Adrenal gland (tissue), 12 donors: ENCODE measurements around the gene UVRAG. TPM values are rescaled to one million over a fixed set of nuclear protein-coding genes. Genes with fewer than 3 reads are reported as not detected.

Source experiments
- DNase-seq, 7 donors: peaks; one replicate each; pipeline ENCODE4 v3.0.0-alpha.2; 2019 to 2020
- H3K27ac ChIP-seq, 5 donors: fragments of 200-600 bp; sonication (generic) in 4 of 5; 1 replicate in 3 of 5; 2 replicates in 2 of 5; pipeline versions ENCODE4 v1.5.1 to v1.8.0; 2016 to 2020; ENCODE audit warnings: mild to moderate bottlenecking in 1 of 5
- H3K27me3 ChIP-seq: fragments of 200-600 bp; 2 replicates; pipeline ENCODE4 v1.8.0; 2021
- H3K36me3 ChIP-seq, 2 donors: fragments of 200-600 bp; replicated peaks in 1 of 2; 1 replicate in 1 of 2; 2 replicates in 1 of 2; pipeline versions ENCODE4 v1.5.1 to v1.8.0; 2018 to 2022
- H3K4me1 ChIP-seq, 2 donors: fragments of 200-600 bp; replicated peaks in 1 of 2; 1 replicate in 1 of 2; 2 replicates in 1 of 2; pipeline versions ENCODE4 v1.5.1 to v1.8.0; 2018 to 2021
- H3K4me3 ChIP-seq, 4 donors: fragments of 200-600 bp; sonication (generic) in 3 of 4; one replicate each; pipeline ENCODE4 v1.5.1; 2016 to 2018
- H3K9me3 ChIP-seq, 3 donors: fragments of 200-600 bp; sonication (generic) in 1 of 3; replicated peaks in 1 of 3; 1 replicate in 2 of 3; 2 replicates in 1 of 3; pipeline versions ENCODE4 v1.5.1 to v1.8.0; 2016 to 2021
- POLR2A ChIP-seq, 2 donors: fragments of 450-650 bp; IDR thresholded peaks; one replicate each; pipeline ENCODE4 v1.6.1; 2017; ENCODE audit warnings: antibody characterized with exemption in 2 of 2, mild to moderate bottlenecking in 2 of 2, moderate library complexity in 1 of 2
- WGBS, 4 donors: extraction: QIAGEN DNeasy Blood & Tissue Kit in 2 of 4; methylation state at CpG; one replicate each; pipeline versions ENCODE4 v1.1.5 to v1.1.7; 2013 to 2017; 5-methylcytosine and 5-hydroxymethylcytosine counted together
- intact Hi-C, 2 donors: fragments of 100-400 bp; cut with DNase I; formaldehyde crosslinking; loops; one replicate each; pipeline versions ENCODE4 v1.14.1 to v1.15.0; 2022 to 2023
- polyA plus RNA-seq, 3 donors: library from polyadenylated mRNA; stranded (reverse); fragments of 200-250 nt in 2 of 3; fragments of 350-450 nt in 1 of 3; fragmentation: Illumina TruSeq in 1 of 3; extraction: RNeasy Lipid Tissue Mini Kit (QIAGEN cat#74804) in 1 of 3; gene quantifications; one replicate each; pipeline ENCODE4 v1.2.3, GENCODE V29; 2013 to 2014
- total RNA-seq, 9 donors: library from RNA; depleted of rRNA in 4 of 9; stranded (reverse); fragments of >200 nt in 4 of 9; fragments of 120-200 nt in 1 of 9; fragmentation: NEBNext Ultra II Directional in 1 of 9; extraction: Animal tissue kit (Norgen Biotek cat#: 25700) in 1 of 9; gene quantifications; one replicate each; pipeline versions ENCODE4 v1.1.0 to v1.2.4, GENCODE V29; 2013 to 2023
- TF ChIP-seq, protein P1 (sequence below), 6 experiments: fragments of 450-650 bp in 4 of 6; fragments of 200-600 bp in 2 of 6; sonication (generic) in 1 of 6; IDR thresholded peaks; 1 replicate in 5 of 6; 2 replicates in 1 of 6; pipeline versions ENCODE4 v1.5.1 to v1.8.0; 2016 to 2021; ENCODE audit warnings: antibody characterized with exemption in 6 of 6, mild to moderate bottlenecking in 2 of 6, moderate library complexity in 1 of 6
- donor health status: healthy with polysubstance abuse.
- donor health status: Bipolar disorder and iron deficiency.
- donor health status: DM: yes; HTN: yes; CAD: no.
- donor health status: DM: no; HTN: no; CAD: no.
- donor health status: DM: no; HTN: no; CAD: no.
- donor health status: DM: yes; HTN: yes; CAD: no.

UVRAG gene
- total and polyA plus RNA-seq, 12 donors, result 10.9 to 61.4 (median 28.5) TPM

GRCh38 chr11:76090174-76090573 is 275.2 kb downstream of the UVRAG start:
- WGBS, 4 donors, result 92 to 100% (median 99%) methylated on average over 2 of the region's 2 CpGs
- Histone ChIP-seq H3K9me3 (peaks cover 0 to 7% (median 0%) of the 10 kb centered on the region in 3 donors), H3K27ac (no peak overlapping the region), H3K4me3 (no peak overlapping the region), H3K36me3 (no peaks in the 10 kb centered on the region), H3K27me3 (no peaks in the 10 kb centered on the region), H3K4me1 (peaks cover 16 to 17% of the 10 kb centered on the region in 2 donors)
- intact Hi-C loops, result no loop called here
- DNase-seq, result no peak
- TF ChIP-seq, protein P1, sequence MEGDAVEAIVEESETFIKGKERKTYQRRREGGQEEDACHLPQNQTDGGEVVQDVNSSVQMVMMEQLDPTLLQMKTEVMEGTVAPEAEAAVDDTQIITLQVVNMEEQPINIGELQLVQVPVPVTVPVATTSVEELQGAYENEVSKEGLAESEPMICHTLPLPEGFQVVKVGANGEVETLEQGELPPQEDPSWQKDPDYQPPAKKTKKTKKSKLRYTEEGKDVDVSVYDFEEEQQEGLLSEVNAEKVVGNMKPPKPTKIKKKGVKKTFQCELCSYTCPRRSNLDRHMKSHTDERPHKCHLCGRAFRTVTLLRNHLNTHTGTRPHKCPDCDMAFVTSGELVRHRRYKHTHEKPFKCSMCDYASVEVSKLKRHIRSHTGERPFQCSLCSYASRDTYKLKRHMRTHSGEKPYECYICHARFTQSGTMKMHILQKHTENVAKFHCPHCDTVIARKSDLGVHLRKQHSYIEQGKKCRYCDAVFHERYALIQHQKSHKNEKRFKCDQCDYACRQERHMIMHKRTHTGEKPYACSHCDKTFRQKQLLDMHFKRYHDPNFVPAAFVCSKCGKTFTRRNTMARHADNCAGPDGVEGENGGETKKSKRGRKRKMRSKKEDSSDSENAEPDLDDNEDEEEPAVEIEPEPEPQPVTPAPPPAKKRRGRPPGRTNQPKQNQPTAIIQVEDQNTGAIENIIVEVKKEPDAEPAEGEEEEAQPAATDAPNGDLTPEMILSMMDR (IDR thresholded peaks at IDR 0.05), result no peak
- TF ChIP-seq POLR2A (IDR thresholded peaks at IDR 0.05), result no peak

DNA sequence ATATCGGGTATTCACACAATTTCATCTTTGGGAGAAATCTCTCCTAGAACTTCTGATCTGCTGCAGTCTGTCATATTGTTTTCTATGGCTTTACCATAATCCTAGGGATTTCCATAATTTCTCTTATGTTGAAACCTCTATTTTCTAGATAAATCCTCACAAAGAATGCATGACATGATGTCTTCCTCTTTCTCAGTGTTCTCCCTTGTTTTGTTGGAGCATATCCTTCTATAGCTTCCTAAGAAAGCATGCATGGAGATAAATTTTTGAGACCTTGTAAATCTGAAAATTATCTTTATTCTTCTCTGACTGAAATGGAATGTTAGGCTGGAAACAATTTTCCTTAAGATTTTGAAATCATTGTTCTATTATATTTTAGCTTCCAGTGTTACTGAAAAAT is 275.8 kb downstream of the UVRAG start:
- Histone ChIP-seq H3K36me3 (no peaks in the 10 kb centered on the region), H3K27me3 (no peaks in the 10 kb centered on the region), H3K27ac (no peak overlapping the region), H3K9me3 (peaks cover 0 to 7% (median 0%) of the 10 kb centered on the region in 3 donors), H3K4me3 (no peak overlapping the region), H3K4me1 (peaks cover 10% of the 10 kb centered on the region in 2 donors)
- no peak for DNase-seq
- WGBS, 4 donors, result 97 to 100% (median 99%) methylated on average over 1 of the region's 1 CpG
- intact Hi-C loops, result no loop called here
- TF ChIP-seq, protein P1 (IDR thresholded peaks at IDR 0.05), result no peak
- no peak for TF ChIP-seq POLR2A (IDR thresholded peaks at IDR 0.05)

GRCh38 chr11:76094740-76095139 is 279.7 kb downstream of the UVRAG start:
- WGBS, 4 donors, result 87 to 92% (median 89%) methylated on average over 4 of the region's 4 CpGs

DNA sequence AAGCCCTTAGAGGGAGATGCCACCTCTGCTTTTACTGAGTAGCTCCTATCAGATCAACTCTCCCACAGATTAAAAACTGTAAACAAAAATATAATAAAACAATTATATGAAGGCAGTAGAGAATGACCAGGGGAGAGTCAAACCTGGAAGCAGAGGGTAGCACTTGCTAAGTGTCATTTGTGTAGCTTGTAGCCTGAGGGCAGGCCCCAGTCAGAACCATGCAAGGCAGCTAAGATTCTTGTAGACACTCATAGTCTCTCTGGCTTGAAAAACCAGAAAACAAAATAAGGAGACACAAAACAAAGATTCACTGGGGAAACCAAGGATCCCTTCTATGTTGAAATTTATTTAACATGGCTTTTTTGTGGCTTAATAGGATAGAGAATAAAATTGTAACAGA is 280.9 kb downstream of the UVRAG start:
- H3K9me3 ChIP-seq, result peaks cover 0 to 5% (median 0%) of the 10 kb centered on the region in 3 donors
- no peak for DNase-seq
- no peaks in the 10 kb centered on the region for H3K4me1 ChIP-seq
- peaks cover 0 to 4% of the 10 kb centered on the region in 2 donors for H3K36me3 ChIP-seq
- no peak overlapping the region for H3K27ac ChIP-seq
- H3K27me3 ChIP-seq, result no peaks in the 10 kb centered on the region
- TF ChIP-seq, protein P1 (IDR thresholded peaks at IDR 0.05), result no peak
- TF ChIP-seq POLR2A (IDR thresholded peaks at IDR 0.05), result no peak
- H3K4me3 ChIP-seq, result no peak overlapping the region
- intact Hi-C loops, result no loop called here

More at GRCh38 chr11:76094740-76095139, 279.7 kb downstream of the UVRAG start:
- intact Hi-C loops, result no loop called here
- Histone ChIP-seq H3K4me3 (no peak overlapping the region), H3K9me3 (peaks cover 0 to 7% (median 0%) of the 10 kb centered on the region in 3 donors), H3K36me3 (peaks cover 0 to 4% of the 10 kb centered on the region in 2 donors), H3K4me1 (no peaks in the 10 kb centered on the region), H3K27me3 (no peaks in the 10 kb centered on the region), H3K27ac (no peak overlapping the region)
- TF ChIP-seq, protein P1 (IDR thresholded peaks at IDR 0.05), result no peak
- no peak for TF ChIP-seq POLR2A (IDR thresholded peaks at IDR 0.05)
- DNase-seq, result no peak
